Endothelial cell (in vitro differentiated cells): ENCODE data around the gene STIMATE. TPM values are rescaled to one million over a fixed set of nuclear protein-coding genes. Genes with fewer than 3 reads are reported as not detected.

ENCODE experiments used
- DNase-seq: peaks from one replicate; pipeline ENCODE4 v3.0.0; 2021; ENCODE audit warnings: low spot score
- H3K27ac Mint-ChIP-seq: one replicate; pipeline ENCODE4 v1.8.0; 2021; ENCODE audit warnings: mixed read lengths, inconsistent platforms; ENCODE audit not compliant: unreplicated experiment
- H3K27me3 Mint-ChIP-seq: one replicate; pipeline ENCODE4 v1.8.0; 2021; ENCODE audit warnings: mild to moderate bottlenecking, moderate library complexity, mixed read lengths, inconsistent platforms; ENCODE audit not compliant: unreplicated experiment
- H3K36me3 Mint-ChIP-seq: one replicate; pipeline ENCODE4 v1.8.0; 2021; ENCODE audit warnings: mild to moderate bottlenecking, low read depth, mixed read lengths, inconsistent platforms; ENCODE audit not compliant: unreplicated experiment
- H3K4me1 Mint-ChIP-seq: one replicate; pipeline ENCODE4 v1.8.0; 2021; ENCODE audit warnings: mild to moderate bottlenecking, mixed read lengths, inconsistent platforms; ENCODE audit not compliant: unreplicated experiment
- H3K4me3 Mint-ChIP-seq: one replicate; pipeline ENCODE4 v1.8.0; 2021; ENCODE audit warnings: mild to moderate bottlenecking, mixed read lengths, inconsistent platforms; ENCODE audit not compliant: unreplicated experiment
- H3K9me3 Mint-ChIP-seq: one replicate; pipeline ENCODE4 v1.8.0; 2021; ENCODE audit warnings: mixed read lengths, inconsistent platforms; ENCODE audit not compliant: unreplicated experiment
- CTCF ChIP-seq: fragments of 200-600 bp; sonication (generic); IDR thresholded peaks from one replicate; pipeline ENCODE4 v1.5.0; 2021; ENCODE audit warnings: antibody characterized with exemption; ENCODE audit not compliant: unreplicated experiment
- total RNA-seq: library from RNA; stranded (reverse); fragmentation: NEBNext Ultra II Directional; extraction: Animal tissue kit (Norgen Biotek cat#: 25700); gene quantifications from one replicate; pipeline ENCODE4 v1.2.1, GENCODE V29; 2021; ENCODE audit not compliant: unreplicated experiment

STIMATE gene
- total RNA-seq, 1 donor from 2014 or later, result 24.5 TPM

- no peaks in the 10 kb centered on the region for H3K9me3 Mint-ChIP-seq
- TF ChIP-seq CTCF, result no peak
- H3K27me3 Mint-ChIP-seq, result peaks cover 1% of the 10 kb centered on the region
- DNase-seq, result no peak
- H3K36me3 Mint-ChIP-seq, result peaks cover 14% of the 10 kb centered on the region
- H3K4me1 Mint-ChIP-seq, result peaks cover 5% of the 10 kb centered on the region
- no peak overlapping the region for H3K27ac Mint-ChIP-seq
- H3K4me3 Mint-ChIP-seq, result no peak overlapping the region
Observed at GRCh38 chr3:52849656-52850055, 47.7 kb downstream of the STIMATE start.

DNA sequence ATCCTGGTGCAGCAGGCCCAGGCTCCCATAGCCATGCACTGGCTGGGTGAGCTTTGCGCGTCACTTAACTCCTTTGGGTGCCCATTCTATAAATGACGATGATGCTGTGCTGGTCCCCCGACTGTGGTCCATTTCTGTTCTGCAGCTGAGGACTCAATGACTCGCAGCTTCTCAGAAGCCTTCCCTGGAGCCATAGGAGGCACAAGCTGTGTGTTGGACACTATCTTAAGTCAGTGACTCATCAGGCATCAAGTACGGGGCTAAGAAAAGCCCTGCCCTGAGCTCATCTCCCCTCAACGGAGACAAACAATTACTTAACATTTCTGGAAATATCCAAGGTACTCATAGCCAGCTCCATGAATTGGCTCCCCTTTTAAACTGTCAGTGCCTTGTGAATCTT, 48.7 kb downstream of the STIMATE start:
- H3K27ac Mint-ChIP-seq, result no peak overlapping the region
- H3K4me3 Mint-ChIP-seq, result no peak overlapping the region
- no peak for DNase-seq
- peaks cover 6% of the 10 kb centered on the region for H3K27me3 Mint-ChIP-seq
- TF ChIP-seq CTCF, result no peak
- H3K9me3 Mint-ChIP-seq, result no peaks in the 10 kb centered on the region
- peaks cover 17% of the 10 kb centered on the region for H3K36me3 Mint-ChIP-seq
- H3K4me1 Mint-ChIP-seq, result peaks cover 5% of the 10 kb centered on the region

- no peak overlapping the region for H3K27ac Mint-ChIP-seq
- peaks cover 5% of the 10 kb centered on the region for H3K4me1 Mint-ChIP-seq
- TF ChIP-seq CTCF, result no peak
- no peak overlapping the region for H3K4me3 Mint-ChIP-seq
- peaks cover 6% of the 10 kb centered on the region for H3K27me3 Mint-ChIP-seq
- DNase-seq, result no peak
- peaks cover 17% of the 10 kb centered on the region for H3K36me3 Mint-ChIP-seq
- H3K9me3 Mint-ChIP-seq, result no peaks in the 10 kb centered on the region
Observed at GRCh38 chr3:52847726-52848125, 49.6 kb downstream of the STIMATE start.

GRCh38 chr3:52847241-52847640, 50.1 kb downstream of the STIMATE start:
- peaks cover 5% of the 10 kb centered on the region for H3K4me1 Mint-ChIP-seq
- H3K4me3 Mint-ChIP-seq, result no peak overlapping the region
- peaks cover 17% of the 10 kb centered on the region for H3K36me3 Mint-ChIP-seq
- no peak for TF ChIP-seq CTCF
- no peak overlapping the region for H3K27ac Mint-ChIP-seq
- H3K27me3 Mint-ChIP-seq, result peaks cover 6% of the 10 kb centered on the region
- DNase-seq, result no peak
- no peaks in the 10 kb centered on the region for H3K9me3 Mint-ChIP-seq

- no peak overlapping the region for H3K4me3 Mint-ChIP-seq
- no peak for TF ChIP-seq CTCF
- DNase-seq, result no peak
- H3K36me3 Mint-ChIP-seq, result peaks cover 10% of the 10 kb centered on the region
- no peak overlapping the region for H3K27ac Mint-ChIP-seq
- H3K9me3 Mint-ChIP-seq, result no peaks in the 10 kb centered on the region
- H3K27me3 Mint-ChIP-seq, result peaks cover 6% of the 10 kb centered on the region
- H3K4me1 Mint-ChIP-seq, result peaks cover 5% of the 10 kb centered on the region
Observed at GRCh38 chr3:52846432-52846965, 50.8 kb downstream of the STIMATE start.
